ENCODE results near the gene CST9. TPM values are rescaled to one million over a fixed set of nuclear protein-coding genes. Genes with fewer than 3 reads are reported as not detected.

CST9 gene
- total and polyA plus RNA-seq, 9 of the 15 experiments (the other 6 are each of a cell fraction or from before 2014, with no cell fraction given): not detected

DNA sequence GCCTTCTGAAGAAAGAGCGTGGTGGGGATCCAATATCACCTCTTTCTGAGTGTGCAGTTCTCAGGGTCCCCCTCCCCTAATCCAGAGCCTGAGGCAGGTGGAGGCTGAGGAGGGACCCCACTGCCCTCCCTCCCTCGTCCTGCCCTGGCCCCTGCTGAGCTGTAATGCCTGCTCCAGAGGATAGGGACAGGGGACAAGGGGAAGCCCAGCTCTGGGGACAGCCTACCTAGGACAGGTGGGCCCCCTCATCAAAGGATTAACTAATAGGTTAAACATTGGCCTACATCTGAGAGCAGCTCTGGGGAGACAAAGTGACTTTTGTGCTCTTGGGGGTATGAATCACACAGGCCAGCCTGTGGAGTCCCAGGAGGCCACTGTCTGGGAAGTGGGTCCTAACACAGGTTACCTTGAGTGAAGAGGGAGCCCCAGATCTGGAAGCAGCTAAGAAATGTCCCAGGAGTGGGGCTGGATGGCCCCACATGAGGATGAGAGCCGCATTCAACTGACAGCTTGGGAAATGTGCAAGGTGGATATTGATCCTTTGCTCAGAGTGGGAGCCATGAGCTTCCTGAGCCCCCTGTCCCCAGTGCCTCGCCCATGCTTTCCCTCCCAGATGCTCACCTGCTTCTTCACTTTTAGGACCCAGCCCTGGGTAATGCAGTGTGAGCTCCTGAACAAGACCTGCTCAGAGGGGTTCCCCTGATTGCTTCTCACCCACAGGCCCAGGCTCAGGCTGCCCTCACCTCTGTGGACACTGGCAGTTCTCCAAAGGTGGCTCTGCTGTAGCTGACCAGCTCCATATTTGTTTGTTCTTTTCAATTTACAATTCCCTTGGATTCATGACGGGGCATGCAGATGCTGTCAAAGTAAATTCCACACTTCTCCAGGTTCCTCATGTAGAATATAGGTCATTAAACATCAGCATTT, 19.6 kb downstream of the CST9 start:
- no TSS peak for BruUV-seq (replicated peaks)
- TF ChIP-seq MAFG (tag; conservative IDR thresholded peaks at IDR 0.05) (no peak), POLR2AphosphoS2 (IDR thresholded peaks at IDR 0.05; ENCODE audit: low read length) (no peak), SMARCB1 (IDR thresholded peaks at IDR 0.05; ENCODE audit: insufficient read length, low read depth) (no peak), E2F3 (CRISPR knock-in tag; IDR thresholded peaks at IDR 0.05) (no peak), RHOXF2B (CRISPR knock-in tag; conservative IDR thresholded peaks at IDR 0.05) (no peak), DEAF1 (CRISPR knock-in tag; IDR thresholded peaks at IDR 0.05) (no peak), SRSF7 (optimal IDR thresholded peaks at IDR 0.05; ENCODE audit: low read depth, low read length) (no peak), ZNF717 (CRISPR knock-in tag; IDR thresholded peaks at IDR 0.05) (no peak), PHF8 (IDR thresholded peaks at IDR 0.05; ENCODE audit: borderline replicate concordance, low read length) (no peak), MXD1 (CRISPR knock-in tag; IDR thresholded peaks at IDR 0.05; ENCODE audit: borderline replicate concordance, poor library complexity, severe bottlenecking) (no peak), SETDB1 (IDR thresholded peaks at IDR 0.05; ENCODE audit: low read length) (no peak), ZBTB26 (CRISPR knock-in tag; IDR thresholded peaks at IDR 0.05) (no peak), ZNF444 (CRISPR knock-in tag; IDR thresholded peaks at IDR 0.05) (no peak), JUN (IDR thresholded peaks at IDR 0.05; ENCODE audit: borderline replicate concordance, low read depth, low read length) (no peak), JUN (CRISPR knock-in tag; IDR thresholded peaks at IDR 0.05; ENCODE audit: borderline replicate concordance) (no peak)
- TF ChIP-seq, protein P1, sequence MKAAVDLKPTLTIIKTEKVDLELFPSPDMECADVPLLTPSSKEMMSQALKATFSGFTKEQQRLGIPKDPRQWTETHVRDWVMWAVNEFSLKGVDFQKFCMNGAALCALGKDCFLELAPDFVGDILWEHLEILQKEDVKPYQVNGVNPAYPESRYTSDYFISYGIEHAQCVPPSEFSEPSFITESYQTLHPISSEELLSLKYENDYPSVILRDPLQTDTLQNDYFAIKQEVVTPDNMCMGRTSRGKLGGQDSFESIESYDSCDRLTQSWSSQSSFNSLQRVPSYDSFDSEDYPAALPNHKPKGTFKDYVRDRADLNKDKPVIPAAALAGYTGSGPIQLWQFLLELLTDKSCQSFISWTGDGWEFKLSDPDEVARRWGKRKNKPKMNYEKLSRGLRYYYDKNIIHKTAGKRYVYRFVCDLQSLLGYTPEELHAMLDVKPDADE (conservative IDR thresholded peaks at IDR 0.05; ENCODE audit: control insufficient read depth, low read depth, low read length): no peak
- peaks cover 2 to 6% of the 10 kb centered on the region in 2 experiments; a peak in 3 of 5 replicates for H3K4me1 ChIP-seq (replicated peaks in 1 of 2; ENCODE audit: control insufficient read depth in 2 of 2, insufficient read depth in 2 of 2, low read length in 2 of 2)

More for the DNA sequence above, 19.6 kb downstream of the CST9 start:
- WGBS (ENCODE audit: insufficient coverage, low coverage, missing lambda C conversion rate): 12% methylated on average over 4 of the region's 5 CpGs
- in situ Hi-C loops (cut with MboI) (no loop called here), intact Hi-C loops (cut with micrococcal nuclease) (no loop called here)
- Histone ChIP-seq H3K9ac (ENCODE audit: insufficient read depth in 1 of 2, low read depth in 2 of 2, low read length in 2 of 2) (no peak overlapping the region), H3K79me2 (ENCODE audit: control insufficient read depth, insufficient read depth, low read length) (no peaks in the 10 kb centered on the region), H2AFZ (ENCODE audit: low read depth, low read length) (no peak overlapping the region), H3K27ac (ENCODE audit: extremely low read depth, low read depth, low read length) (no peak overlapping the region), H3K4me3 (no peak overlapping the region), H3K36me3 (ENCODE audit: control insufficient read depth, insufficient read depth, low read length) (no peaks in the 10 kb centered on the region), H3K9me3 (replicated peaks; ENCODE audit: control insufficient read depth, insufficient read depth, low read depth, low read length) (no peaks in the 10 kb centered on the region), H4K20me1 (replicated peaks; ENCODE audit: control insufficient read depth, insufficient read depth, low read length) (no peaks in the 10 kb centered on the region), H3K9me1 (ENCODE audit: control insufficient read depth, insufficient read depth, low read length) (no peaks in the 10 kb centered on the region), H3K27me3 (ENCODE audit: control insufficient read depth in 2 of 2, insufficient read depth in 2 of 2, low read length in 2 of 2) (no peaks in the 10 kb centered on the region), H3K4me2 (ENCODE audit: insufficient read depth, low read length) (no peak overlapping the region)
- DNase-seq (ENCODE audit: extremely low read depth in 1 of 4, low spot score in 3 of 4): no peak
- POLR2A ChIA-PET: no interaction called here
- CTCF ChIA-PET (ENCODE audit: low intra/inter-chr PET ratio): no interaction called here
- ATAC-seq: no peak
- FAIRE-seq: no peak
